HUES48 (cell line): ENCODE data around the gene ZNF425.
"Not testable (repeated sequence)": the region's sequence is repeated elsewhere in the genome, so short reads cannot be mapped to it uniquely, and the experiment has no call there.

Experiments
- H3K27ac ChIP-seq: one replicate; pipeline ENCODE4 v1.7.0; 2013; ENCODE audit warnings: low read depth, low read length, inconsistent platforms
- H3K27me3 ChIP-seq: 2 replicates; pipeline ENCODE4 v1.6.1; 2013; ENCODE audit warnings: mild to moderate bottlenecking, low read length; ENCODE audit not compliant: control insufficient read depth, insufficient read depth
- H3K36me3 ChIP-seq: 2 replicates; pipeline ENCODE4 v1.6.1; 2013; ENCODE audit warnings: low read length; ENCODE audit not compliant: control insufficient read depth, insufficient read depth
- H3K4me1 ChIP-seq: 2 replicates; pipeline ENCODE4 v1.6.1; 2013; ENCODE audit warnings: mild to moderate bottlenecking, low read length; ENCODE audit not compliant: control insufficient read depth, insufficient read depth
- H3K4me3 ChIP-seq: 2 replicates; pipeline ENCODE4 v1.5.1; 2013; ENCODE audit warnings: mild to moderate bottlenecking, low read depth, low read length
- H3K9ac ChIP-seq: 2 replicates; pipeline ENCODE4 v1.6.1; 2013; ENCODE audit warnings: mild to moderate bottlenecking, low read depth, low read length, moderate library complexity
- H3K9me3 ChIP-seq: 2 replicates; pipeline ENCODE4 v1.6.1; 2013; ENCODE audit warnings: low read length; ENCODE audit not compliant: control insufficient read depth, insufficient read depth

Gene ZNF425

GRCh38 chr7:149092244-149092643, 33.9 kb downstream of the ZNF425 start:
- H3K27ac ChIP-seq, H3K9ac ChIP-seq, H3K4me1 ChIP-seq, H3K4me3 ChIP-seq, H3K36me3 ChIP-seq, H3K27me3 ChIP-seq, H3K9me3 ChIP-seq: not testable (repeated sequence)

DNA sequence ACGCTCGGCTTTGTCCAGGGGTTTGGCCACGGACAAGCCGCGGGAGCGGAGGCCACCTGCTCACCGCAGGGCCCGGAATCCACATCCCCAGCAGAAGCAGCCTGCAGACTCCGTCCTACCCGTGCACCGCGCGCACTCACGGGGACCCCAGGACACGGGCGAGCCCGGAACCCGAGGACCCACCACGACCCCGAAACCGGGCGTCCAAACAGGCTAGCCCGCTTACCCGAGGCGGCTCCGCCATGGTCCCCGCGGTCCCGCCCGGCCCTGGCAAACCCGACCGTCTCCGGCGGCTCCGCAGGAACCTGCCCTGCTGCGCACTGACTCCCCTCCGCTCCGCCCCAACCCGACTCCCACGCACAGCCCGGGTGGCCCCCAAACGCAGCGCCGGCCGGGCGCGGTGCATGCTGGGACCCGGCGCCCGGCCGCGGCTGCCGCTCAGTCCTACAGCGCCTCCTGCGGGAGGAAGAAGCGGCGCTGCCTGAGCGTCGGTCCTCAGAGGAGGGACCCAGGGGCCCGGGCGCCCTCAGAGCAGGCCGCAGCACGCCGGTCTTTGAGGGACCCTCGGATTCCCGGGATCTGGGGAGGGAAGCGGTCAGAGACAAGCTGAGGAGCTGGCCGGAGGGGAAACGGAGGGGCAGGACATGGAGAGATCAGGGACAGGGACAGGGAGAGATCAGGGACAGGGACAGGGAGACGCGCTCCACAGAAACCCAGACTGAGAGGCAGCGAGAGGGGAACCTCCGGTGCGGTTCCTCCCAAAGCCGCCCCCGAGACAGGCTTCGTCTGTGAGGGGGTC, 35.5 kb downstream of the ZNF425 start, which contains the start of gene ZNF786:
Gene ZNF786 (minus strand): TSS at position 322 of the 799 bp plus-strand sequence. CDS start 78 bp downstream, at position 244.
- H3K36me3 ChIP-seq = no peaks in the 10 kb centered on the region

DNA sequence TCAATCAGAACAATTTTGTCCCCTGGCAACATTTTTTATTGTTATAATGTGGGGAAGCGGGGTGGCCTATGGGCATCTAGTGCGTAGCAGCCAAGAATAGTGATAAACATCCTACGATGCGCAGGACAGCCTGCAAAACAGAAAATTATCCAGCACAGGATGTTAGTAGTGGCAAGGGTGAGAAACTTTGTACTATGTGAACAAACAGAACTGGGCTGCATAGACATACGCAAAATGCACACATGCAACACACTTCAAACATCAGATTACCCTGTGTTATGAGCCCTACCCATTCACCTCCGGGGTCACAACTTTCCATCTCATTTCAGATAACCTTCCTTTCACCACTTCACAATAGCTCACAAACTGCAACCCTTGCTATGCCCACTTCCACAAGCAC, 38.7 kb downstream of the ZNF425 start:
- H3K4me3 ChIP-seq = no peak overlapping the region
- no peaks in the 10 kb centered on the region for H3K27me3 ChIP-seq
- H3K27ac ChIP-seq = no peak overlapping the region
- no peaks in the 10 kb centered on the region for H3K4me1 ChIP-seq
- no peak overlapping the region for H3K9ac ChIP-seq
- no peaks in the 10 kb centered on the region; the same call in 1 of the 2 replicates for H3K9me3 ChIP-seq
- H3K36me3 ChIP-seq = no peaks in the 10 kb centered on the region

More for the DNA sequence above, 35.5 kb downstream of the ZNF425 start, which contains the start of gene ZNF786:
- no peaks in the 10 kb centered on the region for H3K27me3 ChIP-seq
- H3K4me3 ChIP-seq = peak within 1 kb of the TSS; percentile 96
- H3K9ac ChIP-seq = peak within 1 kb of the TSS; percentile 87
- no peaks in the 10 kb centered on the region for H3K9me3 ChIP-seq
- H3K27ac ChIP-seq = peak within 1 kb of the TSS; percentile 91
- H3K4me1 ChIP-seq = no peaks in the 10 kb centered on the region

- Histone ChIP-seq H3K27ac (no peak overlapping the region), H3K4me1 (0 out of 2 replicates have a peak, but pooled peaks cover 8% of the 10 kb centered on the region), H3K27me3 (no peaks in the 10 kb centered on the region), H3K4me3 (no peak overlapping the region), H3K9ac (no peak overlapping the region), H3K36me3 (no peaks in the 10 kb centered on the region), H3K9me3 (no peaks in the 10 kb centered on the region; the same call in 1 of the 2 replicates)
Observed at GRCh38 chr7:149085866-149086265, 40.3 kb downstream of the ZNF425 start.

DNA sequence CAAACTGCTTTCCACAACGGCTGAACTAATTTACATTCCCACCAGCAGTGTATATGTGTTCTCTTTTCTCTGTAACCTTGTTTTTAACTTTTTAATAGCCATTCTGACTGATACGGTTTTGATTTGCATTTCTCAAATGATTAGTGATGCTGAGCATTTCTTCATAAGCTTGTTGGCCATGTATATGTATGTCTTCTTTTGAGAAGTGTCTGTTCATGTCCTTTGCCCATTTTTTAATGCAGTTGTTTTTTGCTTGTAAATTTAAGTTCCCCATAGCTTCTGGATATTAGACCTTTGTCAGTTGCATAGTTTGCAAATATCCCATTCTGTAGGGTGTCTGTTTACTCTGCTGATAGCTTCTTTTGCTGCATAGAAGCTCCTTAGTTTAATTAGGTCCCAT, 41.7 kb downstream of the ZNF425 start:
- Histone ChIP-seq H3K9me3 (no peaks in the 10 kb centered on the region; the same call in 1 of the 2 replicates), H3K9ac (no peak overlapping the region), H3K27ac (no peak overlapping the region), H3K4me3 (no peak overlapping the region), H3K4me1 (0 out of 2 replicates have a peak, but pooled peaks cover 8% of the 10 kb centered on the region), H3K27me3 (no peaks in the 10 kb centered on the region), H3K36me3 (0 out of 2 replicates have a peak, but pooled peaks cover 6% of the 10 kb centered on the region)

DNA sequence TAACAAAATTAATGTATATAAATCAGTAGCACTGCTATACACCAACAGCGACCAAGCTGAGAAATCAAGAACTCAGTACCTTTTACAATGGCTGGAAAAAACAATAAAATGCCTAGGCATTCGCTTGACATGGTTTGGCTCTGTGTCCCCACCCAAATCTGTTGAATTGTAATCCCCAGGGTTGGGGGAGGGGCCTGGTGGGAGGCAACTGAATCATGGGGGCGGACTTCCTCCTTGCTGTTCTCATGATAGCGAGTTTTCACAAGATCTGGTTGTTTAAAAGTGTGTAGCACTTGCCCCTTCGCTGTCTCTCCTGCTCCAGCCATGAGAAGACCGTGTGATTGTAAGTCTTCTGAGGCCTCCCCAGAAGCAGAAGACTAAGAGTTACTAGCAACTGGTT, 44.2 kb downstream of the ZNF425 start:
- no peaks in the 10 kb centered on the region for H3K27me3 ChIP-seq
- H3K27ac ChIP-seq = no peak overlapping the region
- H3K36me3 ChIP-seq = peaks cover 9% of the 10 kb centered on the region
- H3K4me3 ChIP-seq = no peak overlapping the region
- H3K9me3 ChIP-seq = no peaks in the 10 kb centered on the region; the same call in 1 of the 2 replicates
- 0 out of 2 replicates have a peak, but pooled peaks cover 8% of the 10 kb centered on the region for H3K4me1 ChIP-seq
- no peak overlapping the region for H3K9ac ChIP-seq

- Histone ChIP-seq H3K9ac (no peak overlapping the region), H3K4me3 (no peak overlapping the region), H3K27me3 (no peaks in the 10 kb centered on the region), H3K36me3 (peaks cover 36% of the 10 kb centered on the region), H3K4me1 (0 out of 2 replicates have a peak, but pooled peaks cover 8% of the 10 kb centered on the region), H3K9me3 (no peaks in the 10 kb centered on the region), H3K27ac (no peak overlapping the region)
Observed at GRCh38 chr7:149077594-149077993, 48.5 kb downstream of the ZNF425 start.

GRCh38 chr7:149075286-149075685, 50.8 kb downstream of the ZNF425 start:
- no peak overlapping the region for H3K27ac ChIP-seq
- peaks cover 54% of the 10 kb centered on the region for H3K36me3 ChIP-seq
- H3K9me3 ChIP-seq = no peaks in the 10 kb centered on the region
- no peak overlapping the region for H3K9ac ChIP-seq
- H3K27me3 ChIP-seq = no peaks in the 10 kb centered on the region
- H3K4me1 ChIP-seq = no peaks in the 10 kb centered on the region
- H3K4me3 ChIP-seq = no peak overlapping the region

DNA sequence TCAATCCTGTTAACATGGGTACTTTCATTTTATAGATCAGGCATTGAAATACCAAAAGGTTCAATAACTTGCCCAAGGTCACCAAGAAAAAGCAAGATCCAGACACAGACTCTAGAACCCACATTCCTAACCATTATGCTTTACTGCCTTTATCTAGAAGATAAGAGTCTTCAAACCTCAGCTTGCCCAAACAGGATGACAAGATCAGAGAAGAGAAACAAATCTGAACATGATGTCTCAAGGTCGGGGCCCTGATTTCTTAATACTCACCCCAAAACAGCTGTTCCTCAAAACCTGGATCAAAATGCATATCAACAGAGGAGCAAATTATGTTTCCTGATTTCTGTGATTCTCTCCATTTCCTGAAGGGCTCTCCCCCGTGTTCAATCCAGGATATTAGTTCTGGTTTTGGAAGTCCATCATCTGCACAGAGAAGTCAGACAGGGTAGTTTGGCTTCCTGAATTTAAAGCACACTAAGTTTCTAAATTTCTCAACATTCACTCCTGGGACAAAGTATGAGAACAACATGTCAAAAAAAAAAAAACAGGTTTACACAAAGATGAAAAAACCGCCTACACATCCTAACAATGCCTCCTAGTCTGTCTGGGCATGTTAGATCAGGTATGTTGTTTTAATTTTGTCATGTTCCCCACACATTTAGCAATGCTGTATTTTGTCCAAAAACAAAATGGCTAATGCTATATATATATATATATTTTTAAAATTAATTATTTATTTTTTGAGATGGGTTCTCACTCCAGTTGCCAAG, 51.8 kb downstream of the ZNF425 start:
- Histone ChIP-seq H3K9me3 (no peaks in the 10 kb centered on the region), H3K4me3 (no peak overlapping the region), H3K27ac (no peak overlapping the region), H3K9ac (no peak overlapping the region), H3K36me3 (peaks cover 56% of the 10 kb centered on the region), H3K4me1 (no peaks in the 10 kb centered on the region), H3K27me3 (no peaks in the 10 kb centered on the region)

GRCh38 chr7:149072438-149072775, 53.7 kb downstream of the ZNF425 start:
- Histone ChIP-seq H3K27me3 (no peaks in the 10 kb centered on the region), H3K9me3 (no peaks in the 10 kb centered on the region), H3K4me1 (no peaks in the 10 kb centered on the region), H3K4me3 (no peak overlapping the region), H3K9ac (no peak overlapping the region), H3K36me3 (peaks cover 61% of the 10 kb centered on the region), H3K27ac (peak overlapping the region; percentile 5)
